HUES48 (cell line): ENCODE results near the gene COX6B2.

Experiments used
- H3K27ac ChIP-seq: one replicate; pipeline ENCODE4 v1.7.0; 2013; ENCODE audit warnings: low read depth, low read length, inconsistent platforms
- H3K27me3 ChIP-seq: 2 replicates; pipeline ENCODE4 v1.6.1; 2013; ENCODE audit warnings: mild to moderate bottlenecking, low read length; ENCODE audit not compliant: control insufficient read depth, insufficient read depth
- H3K36me3 ChIP-seq: 2 replicates; pipeline ENCODE4 v1.6.1; 2013; ENCODE audit warnings: low read length; ENCODE audit not compliant: control insufficient read depth, insufficient read depth
- H3K4me1 ChIP-seq: 2 replicates; pipeline ENCODE4 v1.6.1; 2013; ENCODE audit warnings: mild to moderate bottlenecking, low read length; ENCODE audit not compliant: control insufficient read depth, insufficient read depth
- H3K4me3 ChIP-seq: 2 replicates; pipeline ENCODE4 v1.5.1; 2013; ENCODE audit warnings: mild to moderate bottlenecking, low read depth, low read length
- H3K9ac ChIP-seq: 2 replicates; pipeline ENCODE4 v1.6.1; 2013; ENCODE audit warnings: mild to moderate bottlenecking, low read depth, low read length, moderate library complexity
- H3K9me3 ChIP-seq: 2 replicates; pipeline ENCODE4 v1.6.1; 2013; ENCODE audit warnings: low read length; ENCODE audit not compliant: control insufficient read depth, insufficient read depth

The COX6B2 gene

GRCh38 chr19:55355213-55355821, 798 bp upstream of the COX6B2 start:
- peak overlapping the region; percentile 32; the same call in 1 of the 2 replicates for H3K4me3 ChIP-seq
- H3K9me3 ChIP-seq: no peaks in the 10 kb centered on the region
- H3K27ac ChIP-seq: no peak overlapping the region
- H3K36me3 ChIP-seq: no peaks in the 10 kb centered on the region
- peaks cover 58% of the 10 kb centered on the region for H3K27me3 ChIP-seq
- H3K9ac ChIP-seq: no peak overlapping the region
- peaks cover 9% of the 10 kb centered on the region for H3K4me1 ChIP-seq

- Histone ChIP-seq H3K4me3 (peak overlapping the region; percentile 84), H3K9ac (no peak overlapping the region)
Measured at GRCh38 chr19:55353803-55354697, 469 bp downstream of the COX6B2 start.

GRCh38 chr19:55353356-55353802, 1.1 kb downstream of the COX6B2 start:
- H3K27ac ChIP-seq: no peak overlapping the region
- H3K9ac ChIP-seq: no peak overlapping the region
- peaks cover 54% of the 10 kb centered on the region for H3K27me3 ChIP-seq

More at GRCh38 chr19:55353803-55354697, 469 bp downstream of the COX6B2 start:
- H3K27me3 ChIP-seq: peaks cover 54% of the 10 kb centered on the region
- H3K4me1 ChIP-seq: peaks cover 19% of the 10 kb centered on the region
- H3K9me3 ChIP-seq: no peaks in the 10 kb centered on the region
- H3K27ac ChIP-seq: no peak overlapping the region
- peaks cover 3% of the 10 kb centered on the region; the same call in 1 of the 2 replicates for H3K36me3 ChIP-seq

GRCh38 chr19:55352549-55353145, 1.9 kb downstream of the COX6B2 start:
- Histone ChIP-seq H3K4me1 (peaks cover 33% of the 10 kb centered on the region), H3K27me3 (peaks cover 54% of the 10 kb centered on the region), H3K27ac (no peak overlapping the region), H3K36me3 (peaks cover 4% of the 10 kb centered on the region), H3K9me3 (no peaks in the 10 kb centered on the region), H3K4me3 (peak overlapping the region; percentile 84; the same call in 1 of the 2 replicates), H3K9ac (no peak overlapping the region)

More at GRCh38 chr19:55353356-55353802, 1.1 kb downstream of the COX6B2 start:
- Histone ChIP-seq H3K4me3 (peak overlapping the region; percentile 84), H3K9me3 (no peaks in the 10 kb centered on the region), H3K36me3 (peaks cover 3% of the 10 kb centered on the region; the same call in 1 of the 2 replicates), H3K4me1 (peaks cover 26% of the 10 kb centered on the region)

GRCh38 chr19:55352040-55352439, 2.5 kb downstream of the COX6B2 start:
- peaks cover 34% of the 10 kb centered on the region for H3K4me1 ChIP-seq
- peaks cover 10% of the 10 kb centered on the region for H3K36me3 ChIP-seq
- H3K4me3 ChIP-seq: no peak overlapping the region
- H3K9ac ChIP-seq: no peak overlapping the region
- peaks cover 48% of the 10 kb centered on the region for H3K27me3 ChIP-seq
- H3K9me3 ChIP-seq: no peaks in the 10 kb centered on the region
- H3K27ac ChIP-seq: no peak overlapping the region

GRCh38 chr19:55350620-55351315, 3.8 kb downstream of the COX6B2 start:
- H3K4me1 ChIP-seq: peaks cover 34% of the 10 kb centered on the region
- H3K27ac ChIP-seq: no peak overlapping the region
- no peaks in the 10 kb centered on the region for H3K9me3 ChIP-seq
- no peak overlapping the region for H3K4me3 ChIP-seq
- H3K36me3 ChIP-seq: peaks cover 17% of the 10 kb centered on the region
- no peak overlapping the region for H3K9ac ChIP-seq
- peaks cover 36% of the 10 kb centered on the region for H3K27me3 ChIP-seq

- Histone ChIP-seq H3K27ac (peak overlapping the region; percentile 95), H3K4me1 (peaks cover 29% of the 10 kb centered on the region), H3K9ac (peak overlapping the region; percentile 48; the same call in 1 of the 2 replicates), H3K4me3 (peak overlapping the region; percentile 23; the same call in 1 of the 2 replicates), H3K9me3 (no peaks in the 10 kb centered on the region), H3K36me3 (peaks cover 35% of the 10 kb centered on the region), H3K27me3 (peaks cover 19% of the 10 kb centered on the region)
Measured at GRCh38 chr19:55348317-55349034, 6.0 kb downstream of the COX6B2 start.

GRCh38 chr19:55347442-55348009, 7.0 kb downstream of the COX6B2 start:
- Histone ChIP-seq H3K27me3 (peaks cover 9% of the 10 kb centered on the region), H3K36me3 (peaks cover 45% of the 10 kb centered on the region), H3K4me1 (peaks cover 27% of the 10 kb centered on the region), H3K9me3 (no peaks in the 10 kb centered on the region), H3K9ac (no peak overlapping the region), H3K27ac (peak overlapping the region; percentile 95), H3K4me3 (no peak overlapping the region)

- Histone ChIP-seq H3K27ac (no peak overlapping the region), H3K9ac (no peak overlapping the region), H3K4me1 (peaks cover 29% of the 10 kb centered on the region), H3K4me3 (no peak overlapping the region), H3K36me3 (peaks cover 51% of the 10 kb centered on the region), H3K27me3 (peaks cover 3% of the 10 kb centered on the region), H3K9me3 (no peaks in the 10 kb centered on the region)
Measured at GRCh38 chr19:55346725-55347441, 7.6 kb downstream of the COX6B2 start.
